ENCODE measurements around the gene SLC6A8.

- no peak for TF ChIP-seq CTCF (IDR thresholded peaks at IDR 0.05)
- no peak for TF ChIP-seq EP300 (IDR thresholded peaks at IDR 0.05)
Measured at GRCh38 chrX:153649178-153649914, 38.4 kb upstream of the SLC6A8 start.
